ENCODE results near the gene PTPRT. TPM values are rescaled to one million over a fixed set of nuclear protein-coding genes. Genes with fewer than 3 reads are reported as not detected.

Gene PTPRT
- total and polyA plus RNA-seq, 2 of the 13 experiments (the other 11 are each of a cell fraction or from before 2014, with no cell fraction given): under 0.01 to 0.09 TPM

GRCh38 chr20:42906120-42906519 lies 283.6 kb downstream of the PTPRT start:
- no peak for DNase-seq (ENCODE audit: low spot score)
- no peak for ATAC-seq
- intact Hi-C loops (cut with micrococcal nuclease; ENCODE audit: unreplicated experiment) (no loop called here), in situ Hi-C loops (cut with HindIII; ENCODE audit: extremely low pct_ligation_motif_present, low pct_unique_long_range_greater_than_20kb) (no loop called here)
- Histone ChIP-seq H3K4me1 (ENCODE audit: insufficient read depth, low read length) (peaks cover 15% of the 10 kb centered on the region), H3K9ac (ENCODE audit: insufficient read depth, low read depth, low read length) (no peak overlapping the region), H3K4me3 (replicated peaks in 1 of 3; ENCODE audit: insufficient read depth in 1 of 3, low read depth in 2 of 3, low read length in 3 of 3) (no peak overlapping the region), H3K36me3 (replicated peaks in 1 of 2; ENCODE audit: control insufficient read depth in 1 of 2, insufficient read depth in 2 of 2, low read length in 2 of 2) (no peaks in the 10 kb centered on the region), H3K9me3 (ENCODE audit: low read length) (peaks cover 15% of the 10 kb centered on the region), H3K79me2 (ENCODE audit: insufficient read depth, low read length) (no peaks in the 10 kb centered on the region), H2AFZ (ENCODE audit: low read length) (no peak overlapping the region), H3K27me3 (ENCODE audit: control insufficient read depth in 1 of 2, insufficient read depth in 2 of 2, low read length in 2 of 2) (no peaks in the 10 kb centered on the region), H3K4me2 (ENCODE audit: low read depth, low read length) (no peak overlapping the region), H4K20me1 (ENCODE audit: insufficient read depth, low read length) (no peaks in the 10 kb centered on the region), H3K27ac (ENCODE audit: extremely low read length, insufficient read depth, low read length) (no peak overlapping the region)
- CTCF ChIA-PET (ENCODE audit: low intra/inter-chr PET ratio, low total read pairs): no interaction called here
- WGBS (ENCODE audit: low lambda C conversion rate): 4% methylated on average over 10 of the region's 10 CpGs
- FAIRE-seq: no peak
- TF ChIP-seq, protein P1, sequence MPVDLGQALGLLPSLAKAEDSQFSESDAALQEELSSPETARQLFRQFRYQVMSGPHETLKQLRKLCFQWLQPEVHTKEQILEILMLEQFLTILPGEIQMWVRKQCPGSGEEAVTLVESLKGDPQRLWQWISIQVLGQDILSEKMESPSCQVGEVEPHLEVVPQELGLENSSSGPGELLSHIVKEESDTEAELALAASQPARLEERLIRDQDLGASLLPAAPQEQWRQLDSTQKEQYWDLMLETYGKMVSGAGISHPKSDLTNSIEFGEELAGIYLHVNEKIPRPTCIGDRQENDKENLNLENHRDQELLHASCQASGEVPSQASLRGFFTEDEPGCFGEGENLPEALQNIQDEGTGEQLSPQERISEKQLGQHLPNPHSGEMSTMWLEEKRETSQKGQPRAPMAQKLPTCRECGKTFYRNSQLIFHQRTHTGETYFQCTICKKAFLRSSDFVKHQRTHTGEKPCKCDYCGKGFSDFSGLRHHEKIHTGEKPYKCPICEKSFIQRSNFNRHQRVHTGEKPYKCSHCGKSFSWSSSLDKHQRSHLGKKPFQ (CRISPR knock-in tag; IDR thresholded peaks at IDR 0.05; ENCODE audit: insufficient replicate concordance): no peak
- no peak for TF ChIP-seq AKAP8 (CRISPR knock-in tag; IDR thresholded peaks at IDR 0.05)
- TF ChIP-seq HNF4A (CRISPR knock-in tag; IDR thresholded peaks at IDR 0.05): no peak
- no peak for TF ChIP-seq ZNF326 (CRISPR knock-in tag; IDR thresholded peaks at IDR 0.05; ENCODE audit: borderline replicate concordance)
- no peak for TF ChIP-seq AFF4 (CRISPR knock-in tag; IDR thresholded peaks at IDR 0.05)
- no peak for TF ChIP-seq ERF (CRISPR knock-in tag; IDR thresholded peaks at IDR 0.05)
- no peak for TF ChIP-seq ZNF777 (CRISPR knock-in tag; IDR thresholded peaks at IDR 0.05)
- BruUV-seq (replicated peaks): no TSS peak
- POLR2A ChIA-PET: no interaction called here
